ENCODE data around the gene LRRC8E.
"Not testable (repeated sequence)": the region's sequence is repeated elsewhere in the genome, so short reads cannot be mapped to it uniquely, and the experiment has no call there.

LRRC8E gene

GRCh38 chr19:7927605-7928333, 39.5 kb downstream of the LRRC8E start:
- H3K4me1 Mint-ChIP-seq = peaks cover 31% of the 10 kb centered on the region
- H3K4me3 Mint-ChIP-seq = no peak overlapping the region
- peaks cover 2% of the 10 kb centered on the region for H3K27me3 Mint-ChIP-seq
- peaks cover 12% of the 10 kb centered on the region for H3K36me3 Mint-ChIP-seq (ENCODE audit: low read depth)
- ATAC-seq (no peak), DNase-seq (no peak)
- H3K27ac Mint-ChIP-seq = no peak overlapping the region
- no peaks in the 10 kb centered on the region for H3K9me3 Mint-ChIP-seq

GRCh38 chr19:7928334-7928706, 40.0 kb downstream of the LRRC8E start:
- Mint-ChIP-seq H3K9me3 (no peaks in the 10 kb centered on the region), H3K27ac (no peak overlapping the region), H3K4me3 (no peak overlapping the region), H3K36me3 (ENCODE audit: low read depth) (peaks cover 12% of the 10 kb centered on the region), H3K27me3 (peaks cover 2% of the 10 kb centered on the region), H3K4me1 (peaks cover 31% of the 10 kb centered on the region)
- DNase-seq (no peak), ATAC-seq (no peak)

GRCh38 chr19:7928741-7929701, 40.7 kb downstream of the LRRC8E start:
- Mint-ChIP-seq H3K4me3 (no peak overlapping the region), H3K27me3 (peaks cover 2% of the 10 kb centered on the region), H3K4me1 (peaks cover 31% of the 10 kb centered on the region), H3K27ac (peak overlapping the region; percentile 43), H3K36me3 (ENCODE audit: low read depth) (peaks cover 15% of the 10 kb centered on the region), H3K9me3 (no peaks in the 10 kb centered on the region)
- DNase-seq (peak; percentile 76), ATAC-seq (peak; percentile 32)

- H3K27me3 Mint-ChIP-seq, DNase-seq, H3K9me3 Mint-ChIP-seq, ATAC-seq, H3K27ac Mint-ChIP-seq, H3K4me3 Mint-ChIP-seq: not testable (repeated sequence)
- Mint-ChIP-seq H3K4me1 (peaks cover 29% of the 10 kb centered on the region), H3K36me3 (ENCODE audit: low read depth) (peaks cover 15% of the 10 kb centered on the region)
Observed at GRCh38 chr19:7930030-7930429, 41.7 kb downstream of the LRRC8E start.

- Mint-ChIP-seq H3K9me3 (no peaks in the 10 kb centered on the region), H3K27me3 (no peaks in the 10 kb centered on the region), H3K4me3 (no peak overlapping the region), H3K4me1 (peaks cover 27% of the 10 kb centered on the region), H3K27ac (no peak overlapping the region), H3K36me3 (ENCODE audit: low read depth) (peaks cover 17% of the 10 kb centered on the region)
- no peak for DNase-seq
- ATAC-seq = no peak
Observed at GRCh38 chr19:7930765-7931164, 42.5 kb downstream of the LRRC8E start.

GRCh38 chr19:7931221-7932061, 43.1 kb downstream of the LRRC8E start:
- Mint-ChIP-seq H3K4me1 (peaks cover 24% of the 10 kb centered on the region), H3K4me3 (no peak overlapping the region), H3K27me3 (no peaks in the 10 kb centered on the region), H3K36me3 (ENCODE audit: low read depth) (peaks cover 21% of the 10 kb centered on the region), H3K27ac (no peak overlapping the region), H3K9me3 (no peaks in the 10 kb centered on the region)
- DNase-seq (no peak), ATAC-seq (no peak)

GRCh38 chr19:7932276-7932929, 44.1 kb downstream of the LRRC8E start:
- no peaks in the 10 kb centered on the region for H3K9me3 Mint-ChIP-seq
- H3K36me3 Mint-ChIP-seq (ENCODE audit: low read depth) = peaks cover 21% of the 10 kb centered on the region
- H3K27ac Mint-ChIP-seq = no peak overlapping the region
- H3K27me3 Mint-ChIP-seq = no peaks in the 10 kb centered on the region
- DNase-seq (no peak), ATAC-seq (no peak)
- H3K4me1 Mint-ChIP-seq = peaks cover 22% of the 10 kb centered on the region
- H3K4me3 Mint-ChIP-seq = no peak overlapping the region

GRCh38 chr19:7932930-7933300, 44.6 kb downstream of the LRRC8E start:
- no peak overlapping the region for H3K27ac Mint-ChIP-seq
- H3K27me3 Mint-ChIP-seq = no peaks in the 10 kb centered on the region
- no peak for DNase-seq
- peaks cover 22% of the 10 kb centered on the region for H3K4me1 Mint-ChIP-seq
- ATAC-seq = no peak
- no peaks in the 10 kb centered on the region for H3K9me3 Mint-ChIP-seq
- no peak overlapping the region for H3K4me3 Mint-ChIP-seq
- H3K36me3 Mint-ChIP-seq (ENCODE audit: low read depth) = peaks cover 24% of the 10 kb centered on the region

GRCh38 chr19:7933411-7933810, 45.1 kb downstream of the LRRC8E start:
- no peak overlapping the region for H3K4me3 Mint-ChIP-seq
- no peaks in the 10 kb centered on the region for H3K9me3 Mint-ChIP-seq
- H3K4me1 Mint-ChIP-seq = peaks cover 18% of the 10 kb centered on the region
- H3K27me3 Mint-ChIP-seq = no peaks in the 10 kb centered on the region
- no peak overlapping the region for H3K27ac Mint-ChIP-seq
- peaks cover 25% of the 10 kb centered on the region for H3K36me3 Mint-ChIP-seq (ENCODE audit: low read depth)
- DNase-seq (no peak), ATAC-seq (no peak)

- no peak for DNase-seq
- Mint-ChIP-seq H3K9me3 (no peaks in the 10 kb centered on the region), H3K27ac (no peak overlapping the region), H3K4me1 (peaks cover 15% of the 10 kb centered on the region), H3K36me3 (ENCODE audit: low read depth) (peaks cover 24% of the 10 kb centered on the region), H3K4me3 (no peak overlapping the region), H3K27me3 (no peaks in the 10 kb centered on the region)
- no peak for ATAC-seq
Observed at GRCh38 chr19:7933828-7934725, 45.8 kb downstream of the LRRC8E start.

GRCh38 chr19:7934766-7935165, 46.5 kb downstream of the LRRC8E start:
- H3K36me3 Mint-ChIP-seq (ENCODE audit: low read depth) = peaks cover 22% of the 10 kb centered on the region
- ATAC-seq = no peak

GRCh38 chr19:7940841-7941240, 52.5 kb downstream of the LRRC8E start:
- Mint-ChIP-seq H3K36me3 (ENCODE audit: low read depth) (peaks cover 24% of the 10 kb centered on the region), H3K9me3 (no peaks in the 10 kb centered on the region), H3K27me3 (no peaks in the 10 kb centered on the region), H3K4me3 (peak overlapping the region; percentile 32), H3K27ac (no peak overlapping the region), H3K4me1 (peaks cover 40% of the 10 kb centered on the region)
- no peak for DNase-seq
- no peak for ATAC-seq

More at GRCh38 chr19:7934766-7935165, 46.5 kb downstream of the LRRC8E start:
- Mint-ChIP-seq H3K4me1 (peaks cover 9% of the 10 kb centered on the region), H3K9me3 (no peaks in the 10 kb centered on the region), H3K4me3 (no peak overlapping the region), H3K27me3 (no peaks in the 10 kb centered on the region), H3K27ac (no peak overlapping the region)
- no peak for DNase-seq

GRCh38 chr19:7941895-7942596, 53.7 kb downstream of the LRRC8E start:
- Mint-ChIP-seq H3K27ac (peak overlapping the region; percentile 92), H3K27me3 (no peaks in the 10 kb centered on the region)

More at GRCh38 chr19:7941895-7942596, 53.7 kb downstream of the LRRC8E start:
- H3K4me1 Mint-ChIP-seq = peaks cover 44% of the 10 kb centered on the region
- H3K4me3 Mint-ChIP-seq = peak overlapping the region; percentile 90
- no peak for ATAC-seq
- H3K36me3 Mint-ChIP-seq (ENCODE audit: low read depth) = peaks cover 20% of the 10 kb centered on the region
- H3K9me3 Mint-ChIP-seq = no peaks in the 10 kb centered on the region
- no peak for DNase-seq
